HG03039 (cell line): ENCODE data around the gene TM4SF20.

Experiments used
- ATAC-seq: cut with Tn5 transposase; IDR thresholded peaks from one replicate; pipeline ENCODE4 v1.9.1; 2021; ENCODE audit warnings: mild to moderate bottlenecking, moderate library complexity; ENCODE audit not compliant: unreplicated experiment

The TM4SF20 gene, protein sequence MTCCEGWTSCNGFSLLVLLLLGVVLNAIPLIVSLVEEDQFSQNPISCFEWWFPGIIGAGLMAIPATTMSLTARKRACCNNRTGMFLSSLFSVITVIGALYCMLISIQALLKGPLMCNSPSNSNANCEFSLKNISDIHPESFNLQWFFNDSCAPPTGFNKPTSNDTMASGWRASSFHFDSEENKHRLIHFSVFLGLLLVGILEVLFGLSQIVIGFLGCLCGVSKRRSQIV

DNA sequence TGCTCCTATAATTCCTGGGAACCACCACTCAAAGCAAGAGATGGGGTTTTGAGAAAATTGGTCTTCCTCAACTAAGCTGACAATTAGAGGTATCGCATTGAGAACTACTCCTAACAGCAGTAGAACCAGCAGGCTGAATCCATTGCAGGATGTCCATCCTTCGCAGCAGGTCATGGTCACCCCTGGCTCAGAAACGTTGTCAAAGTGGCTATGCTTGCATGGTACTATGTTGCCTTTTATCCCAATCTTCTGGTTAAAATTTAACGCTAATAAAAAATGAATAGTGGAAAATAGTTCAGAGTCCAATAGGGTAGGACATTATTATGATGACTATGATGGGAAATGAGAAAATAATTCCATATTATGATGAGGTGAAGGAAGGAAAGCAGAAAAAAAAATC is at the start of gene TM4SF20:
TSS of gene TM4SF20 (minus strand) at position 212 of the 400 bp plus-strand sequence. CDS start at position 174, 38 bp downstream.
- ATAC-seq, result no peak

DNA sequence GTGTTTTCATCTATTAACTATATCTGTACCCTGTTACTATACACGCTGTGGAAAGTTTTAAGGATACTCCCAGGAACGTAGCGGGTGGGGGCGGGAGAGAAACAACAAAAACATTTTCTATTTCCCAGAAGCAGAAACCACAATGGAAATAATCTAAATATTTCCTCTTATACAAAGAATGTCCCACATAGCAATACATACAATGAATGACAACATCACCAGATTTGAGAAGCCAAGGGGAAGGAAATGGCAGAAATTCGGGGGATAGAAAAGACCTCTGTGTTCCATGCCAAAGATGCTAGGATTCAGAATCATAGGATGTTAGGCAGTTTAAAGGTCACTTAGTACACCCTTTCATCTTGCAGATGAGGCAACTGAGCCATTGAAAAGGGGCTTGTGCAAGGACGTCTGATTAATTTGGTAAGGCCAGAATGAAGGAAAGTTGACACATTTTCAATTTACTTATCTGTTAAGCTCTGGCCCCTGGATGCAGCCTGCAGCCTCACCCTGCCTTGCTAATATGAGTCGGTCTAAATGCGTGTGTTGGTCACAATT is 49.7 kb upstream of the TM4SF20 start:
- no peak for ATAC-seq

DNA sequence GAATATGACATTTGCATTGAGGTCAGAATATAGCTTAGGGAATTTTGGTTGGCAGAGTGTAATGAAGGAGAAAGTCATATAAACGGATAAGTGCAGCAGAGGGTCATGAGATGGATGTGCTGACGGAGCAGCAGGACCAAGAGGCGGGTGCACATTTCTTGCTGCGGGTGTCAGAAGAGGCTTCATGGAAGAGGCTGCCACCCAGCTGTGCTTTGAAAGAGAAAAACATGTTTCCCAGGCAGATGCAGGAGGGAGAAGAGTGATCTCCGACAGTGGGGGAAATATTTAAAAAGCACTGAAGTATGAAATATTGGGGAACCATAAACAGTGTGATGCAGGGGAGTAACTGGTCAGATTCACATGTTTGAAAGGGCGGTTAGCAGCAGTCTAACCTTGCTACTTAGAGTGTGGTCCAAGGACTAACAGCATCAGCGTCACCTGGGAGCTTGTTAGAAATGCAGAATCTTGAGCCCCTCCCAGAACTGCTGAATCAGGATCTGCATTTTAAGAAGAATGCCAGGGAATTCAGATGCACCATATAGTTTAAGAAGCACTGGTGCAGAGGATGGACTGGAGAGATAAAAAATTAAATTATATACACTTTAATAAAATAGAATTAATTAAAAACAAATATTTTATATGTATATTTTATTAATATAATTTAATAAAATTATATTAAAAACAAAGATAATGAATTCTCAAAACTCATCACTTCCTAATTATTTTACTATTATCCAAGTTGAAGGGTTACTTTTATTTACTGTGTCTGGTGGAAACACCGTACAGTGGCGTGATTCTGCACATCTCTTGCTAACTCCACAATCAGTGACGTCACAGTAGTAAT is 44.8 kb upstream of the TM4SF20 start:
- no peak for ATAC-seq

DNA sequence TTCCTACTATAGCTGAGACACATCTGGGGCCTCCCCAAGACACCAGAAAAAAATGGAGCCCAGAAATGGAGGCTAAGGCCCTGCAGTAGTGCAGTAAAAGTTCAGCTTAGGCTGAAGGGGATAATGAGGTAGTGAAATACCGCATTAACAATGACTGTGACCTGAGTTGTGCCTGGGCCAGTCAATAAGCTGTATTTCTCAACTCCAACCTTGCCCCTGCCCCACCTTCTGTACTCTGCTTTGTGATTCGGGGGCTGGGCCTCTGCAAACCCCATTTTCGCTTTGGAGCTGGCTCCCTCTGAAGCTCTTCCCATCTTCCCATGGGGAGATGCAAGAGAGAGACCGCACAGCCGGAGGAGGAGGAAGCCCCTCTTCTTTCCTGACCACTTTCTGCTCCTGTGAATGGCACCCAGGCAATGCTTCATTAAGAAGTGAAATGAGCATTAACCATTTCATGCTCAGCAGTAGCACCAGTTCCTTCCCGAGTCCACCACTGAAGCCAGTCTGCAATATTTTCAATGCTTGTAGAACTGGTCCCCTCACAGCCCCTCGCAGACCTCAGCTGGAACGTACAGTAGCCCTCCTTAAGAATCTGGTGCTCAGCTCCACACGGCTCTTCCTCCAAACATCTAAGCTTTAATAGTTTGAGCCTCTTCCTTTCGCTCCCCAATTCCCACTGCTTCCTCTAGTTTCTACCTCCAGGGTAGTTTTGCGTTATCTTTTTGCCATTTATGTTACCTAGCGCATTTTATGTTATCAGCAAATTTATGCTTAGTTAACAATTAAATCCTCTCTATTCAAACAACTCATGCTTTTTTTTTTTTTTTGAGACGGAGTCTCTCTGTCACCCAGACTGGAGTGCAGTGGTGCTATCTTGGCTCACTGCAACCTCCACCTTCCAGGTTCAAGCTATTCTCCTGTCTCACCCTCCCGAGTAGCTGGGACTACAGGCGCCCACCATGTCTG is 41.3 kb upstream of the TM4SF20 start:
- no peak for ATAC-seq

DNA sequence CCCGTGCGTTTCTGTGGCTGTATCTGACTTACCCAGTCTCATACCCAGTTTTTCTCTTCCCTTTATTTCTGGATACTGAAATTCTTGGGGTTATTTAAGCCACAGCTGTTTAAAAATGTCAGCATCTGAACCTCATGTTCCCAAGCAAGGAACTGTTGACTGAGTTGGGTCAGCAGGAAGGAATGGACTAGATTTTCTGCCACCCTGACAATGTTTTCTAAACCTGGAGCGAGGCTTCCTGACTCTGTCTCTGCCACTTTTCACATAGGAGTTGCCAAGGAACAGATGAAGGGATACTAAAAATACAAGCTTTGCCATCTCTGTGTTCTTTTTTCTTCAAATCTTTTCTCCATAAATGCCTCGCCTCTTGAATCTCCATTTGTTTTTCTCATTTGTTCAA is 37.6 kb upstream of the TM4SF20 start:
- no peak for ATAC-seq

DNA sequence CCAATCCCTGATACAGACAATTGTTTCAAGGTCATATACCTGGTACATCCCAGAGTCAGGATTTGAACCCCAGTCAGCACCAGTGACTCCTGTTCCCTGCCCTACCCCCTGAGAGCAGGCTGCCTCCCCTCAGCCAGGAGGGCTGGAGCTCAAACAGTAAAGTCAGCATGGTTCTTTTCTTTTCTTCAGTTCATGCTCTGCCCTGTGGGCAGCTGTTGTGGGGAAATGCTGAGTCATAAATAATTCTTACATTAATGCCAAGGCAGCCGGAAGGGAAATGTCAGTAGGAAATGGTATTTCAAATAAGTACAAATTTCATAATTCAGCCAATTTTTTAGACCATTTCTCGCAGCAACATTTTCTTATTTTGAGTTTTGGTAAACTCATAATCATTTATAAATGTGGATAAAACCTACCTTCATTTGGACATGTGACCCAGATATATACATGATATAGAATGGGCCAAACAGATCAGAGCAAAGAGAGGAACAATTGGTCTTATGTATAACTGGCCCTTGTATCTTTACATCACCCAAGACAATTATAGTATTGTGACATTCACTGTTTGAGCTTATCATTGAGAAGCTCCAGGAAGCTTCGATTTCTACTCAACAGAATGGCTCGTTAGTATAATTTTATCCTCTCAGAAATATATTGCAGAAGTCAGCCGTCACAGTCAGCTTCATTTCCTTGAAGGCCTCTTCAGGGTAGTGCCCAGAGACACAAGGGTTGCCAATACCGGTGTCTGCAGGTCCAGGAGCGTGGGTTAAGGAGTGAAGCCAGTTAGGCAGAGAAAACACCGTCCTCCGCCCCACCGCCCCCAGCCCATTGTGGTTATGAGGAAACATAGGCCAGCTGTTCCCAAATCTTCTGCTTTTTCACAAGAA is 36.7 kb upstream of the TM4SF20 start:
- ATAC-seq, result no peak

DNA sequence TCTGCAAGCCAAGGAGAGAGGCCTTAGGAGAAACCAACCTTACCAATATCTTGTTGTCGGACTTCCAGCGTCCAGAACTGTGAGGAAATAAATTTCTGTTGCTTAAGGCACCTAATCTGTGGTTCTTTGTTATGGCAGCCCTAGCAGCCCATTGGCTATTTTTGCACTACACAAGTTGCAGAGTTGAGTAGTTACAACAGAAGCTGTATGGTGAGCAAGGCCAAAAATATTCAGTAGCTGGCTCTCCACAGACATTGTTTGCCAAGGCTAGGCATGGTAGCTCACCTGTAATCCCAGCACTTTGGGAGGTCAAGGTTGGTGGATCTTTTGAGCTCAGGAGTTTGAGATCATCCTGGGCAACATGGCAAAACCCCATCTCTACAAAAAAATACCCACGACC is 35.7 kb upstream of the TM4SF20 start:
- no peak for ATAC-seq

DNA sequence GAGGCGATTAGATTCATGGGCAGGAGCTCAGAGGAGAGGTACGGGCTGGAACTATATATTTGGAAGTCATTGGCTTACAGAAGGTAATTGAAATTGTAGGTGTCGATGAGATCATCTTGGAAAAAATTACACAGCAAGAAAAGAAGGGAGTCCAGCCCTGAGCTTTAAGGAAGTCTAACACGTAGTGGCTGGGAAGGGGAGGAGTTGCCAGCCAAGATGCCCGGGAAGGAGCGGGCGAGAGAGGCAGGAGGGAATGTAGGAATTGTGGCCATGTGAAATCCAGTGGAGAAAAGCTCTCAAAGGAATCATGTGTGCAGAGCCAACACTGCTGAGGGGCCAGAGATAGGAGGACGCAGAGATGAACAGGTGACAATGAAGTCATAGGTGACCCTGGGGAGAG is 34.3 kb upstream of the TM4SF20 start:
- ATAC-seq, result no peak

DNA sequence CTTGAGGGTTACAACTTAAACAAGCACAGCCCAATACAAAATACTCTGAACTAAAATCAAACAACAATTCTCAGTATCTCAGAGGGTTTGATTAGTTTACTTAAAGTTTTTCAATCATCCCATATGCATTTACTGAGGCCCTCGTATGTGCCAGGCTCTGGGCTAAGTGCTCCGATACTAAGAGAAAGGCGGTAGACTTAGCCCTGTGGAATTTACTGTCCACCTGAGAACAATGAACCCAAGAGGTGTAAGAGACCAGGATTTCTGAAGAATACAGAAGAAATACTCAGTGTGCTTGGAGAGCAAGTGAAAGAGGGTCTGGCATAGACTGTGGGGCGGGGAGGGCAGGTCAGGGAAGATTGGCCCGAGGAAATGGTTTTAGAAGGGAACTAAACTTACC is 33.8 kb upstream of the TM4SF20 start:
- no peak for ATAC-seq

DNA sequence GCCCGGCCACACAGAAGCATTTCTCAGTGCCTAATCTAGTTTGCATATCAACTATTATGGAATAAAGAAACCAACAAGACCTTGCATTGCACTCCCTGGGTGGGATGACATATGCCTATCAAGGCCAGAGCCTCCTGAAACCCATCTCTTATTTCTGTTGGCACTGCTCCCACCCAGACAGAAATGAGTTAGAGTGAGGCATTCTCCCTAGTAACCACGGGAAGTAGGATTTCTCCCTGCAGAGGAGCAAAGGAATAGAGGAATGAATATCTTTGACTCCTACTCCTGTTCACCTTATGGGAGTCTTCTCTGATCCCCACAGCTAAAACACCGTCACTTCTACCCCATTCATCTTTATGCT is 32.9 kb upstream of the TM4SF20 start:
- no peak for ATAC-seq

DNA sequence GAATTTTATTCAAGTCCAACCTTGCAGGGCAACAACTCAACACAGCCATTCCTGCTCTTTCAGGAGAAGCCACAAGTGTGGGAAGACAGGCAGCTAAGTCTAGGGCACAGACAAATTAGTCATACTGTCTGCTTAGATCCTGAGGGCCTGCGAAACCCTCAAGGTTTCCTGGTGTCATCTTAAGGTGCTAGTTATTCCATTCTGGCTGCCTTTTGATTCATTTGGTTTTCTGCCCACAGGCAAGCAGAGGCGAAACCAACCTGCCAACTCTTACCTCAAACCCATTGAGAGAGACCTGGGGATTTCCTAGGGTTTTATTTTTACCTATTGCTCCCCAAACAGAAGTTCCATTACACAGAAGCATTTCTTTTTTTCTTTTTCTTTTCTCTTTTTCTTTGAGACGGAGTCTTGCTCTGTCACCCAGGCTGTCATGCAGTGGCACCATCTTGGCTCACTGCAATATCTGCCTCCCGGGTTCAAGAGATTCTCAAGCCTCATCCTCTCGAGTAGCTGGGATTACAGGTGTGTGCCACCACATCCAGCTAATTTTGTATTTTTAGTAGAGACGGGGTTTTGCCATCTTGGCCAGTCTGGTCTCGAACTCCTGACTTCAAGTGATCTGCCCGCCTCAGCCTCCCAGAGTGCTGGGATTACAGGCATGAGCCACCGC is 32.3 kb upstream of the TM4SF20 start:
- ATAC-seq, result peak; percentile 76

DNA sequence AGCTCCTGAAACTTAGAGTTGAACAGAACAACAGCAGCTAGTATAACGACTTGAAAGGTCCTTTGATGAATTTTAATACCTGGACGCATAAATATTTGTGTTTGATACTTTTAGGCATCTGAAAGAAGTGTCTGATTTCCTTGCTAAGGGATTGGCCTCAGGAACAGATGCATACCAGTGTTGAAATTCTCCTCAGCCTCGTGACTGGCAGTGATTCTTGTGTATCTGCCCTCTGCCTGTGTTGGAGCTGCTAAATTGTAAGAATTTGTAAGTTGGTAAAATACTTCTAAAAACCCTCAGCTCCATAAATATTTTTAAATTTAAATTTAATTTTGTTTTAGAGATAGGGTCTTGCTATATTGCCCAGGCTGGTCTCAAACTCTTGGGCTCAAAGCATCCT is 31.1 kb upstream of the TM4SF20 start:
- ATAC-seq, result no peak

DNA sequence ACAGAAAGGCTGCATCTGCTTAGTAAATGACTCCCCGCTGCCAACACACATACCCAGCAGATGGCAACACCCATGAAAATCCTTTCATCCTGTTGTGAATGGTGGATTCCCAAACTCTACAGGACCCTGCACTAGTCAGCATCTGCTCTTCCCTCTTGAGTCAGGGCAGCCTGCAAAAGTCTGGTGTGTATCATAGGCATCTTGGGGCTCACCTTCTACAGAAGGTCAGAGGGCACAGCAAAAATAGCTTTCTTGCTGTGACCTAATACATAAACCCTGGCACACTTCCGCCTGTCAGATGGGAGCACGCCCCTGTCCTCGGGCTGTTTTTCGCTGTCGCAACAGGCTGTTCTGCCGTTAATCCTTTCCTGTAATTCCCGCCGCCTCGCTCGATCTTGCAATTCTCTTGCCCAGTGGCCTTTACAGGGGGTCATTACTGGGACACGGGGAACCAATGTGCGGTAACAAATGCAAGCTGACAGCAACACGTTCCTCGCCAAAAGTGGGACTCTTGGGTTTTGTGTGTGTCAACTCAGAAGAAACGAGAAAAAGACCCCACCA is 28.6 kb upstream of the TM4SF20 start:
- no peak for ATAC-seq

DNA sequence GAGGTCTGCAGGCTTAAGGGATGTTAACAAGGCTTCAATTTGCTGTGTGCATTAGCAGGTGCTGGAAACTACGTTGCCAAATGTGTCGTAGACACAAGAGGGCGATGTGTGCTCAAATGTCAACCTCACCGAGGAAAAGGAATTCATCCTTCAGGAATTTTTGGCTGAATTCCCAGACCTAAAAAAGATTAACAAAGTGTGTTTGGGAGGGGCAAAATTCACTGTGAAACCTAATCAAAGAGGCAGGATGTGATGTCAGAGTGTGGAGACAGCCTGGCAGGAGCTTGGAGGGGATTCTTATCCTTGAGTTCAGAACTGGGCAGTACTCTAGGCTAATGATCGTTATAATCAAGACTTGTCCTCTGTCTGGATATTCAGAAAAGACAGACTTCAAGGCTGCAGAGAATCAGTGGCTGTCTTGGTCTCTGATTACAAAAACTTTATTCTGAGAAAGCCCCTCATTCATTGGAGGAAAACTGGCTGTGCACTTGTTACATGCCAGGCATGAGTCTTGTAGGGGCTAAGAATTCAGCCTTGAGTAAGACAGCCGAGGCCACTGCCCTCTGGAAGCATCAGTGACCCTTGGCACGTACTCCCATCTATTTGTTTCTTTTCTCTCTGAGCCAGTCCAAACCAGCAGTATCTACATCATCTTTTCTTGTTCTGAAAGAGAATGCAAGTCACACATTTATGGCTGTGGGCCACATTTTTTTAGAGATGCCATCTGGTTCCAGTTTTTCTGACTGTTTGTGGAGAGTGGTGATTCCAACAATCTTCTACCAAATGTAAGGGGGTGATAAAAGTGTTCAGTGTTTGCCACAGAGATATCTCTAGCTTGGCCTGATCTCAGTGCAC is 27.3 kb upstream of the TM4SF20 start:
- no peak for ATAC-seq

DNA sequence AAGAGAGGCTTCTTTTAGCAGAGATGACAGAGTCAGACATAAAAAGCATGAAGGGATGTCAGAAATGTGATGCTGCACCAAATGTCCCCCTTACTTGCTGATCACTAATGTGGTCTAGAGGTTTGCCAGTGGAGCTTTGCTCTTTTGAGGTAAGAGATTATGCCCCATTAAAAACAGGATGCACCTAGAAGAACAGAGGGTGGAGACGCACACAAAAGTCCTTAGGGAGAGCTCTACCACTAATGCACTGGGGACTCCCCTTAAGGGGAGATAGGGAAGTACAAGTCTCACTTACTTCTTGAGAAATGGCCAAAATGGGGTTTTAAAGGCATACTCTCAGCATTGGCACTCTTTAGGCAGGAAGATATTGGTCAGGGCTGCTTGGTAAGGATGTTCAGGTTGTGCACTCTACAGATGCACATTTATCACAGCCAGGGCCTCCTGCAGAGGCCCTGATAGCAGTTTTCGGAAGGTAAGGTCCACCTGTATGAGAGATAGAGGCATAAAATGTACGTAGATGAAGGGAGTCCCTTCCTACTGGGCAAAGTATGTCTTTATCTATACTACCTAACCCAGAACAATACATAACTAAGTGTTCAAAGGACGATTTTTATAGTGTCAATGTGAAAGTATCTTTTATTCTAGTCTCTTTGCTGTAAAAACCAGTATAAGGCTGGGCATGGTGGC is 25.6 kb upstream of the TM4SF20 start:
- ATAC-seq, result no peak

DNA sequence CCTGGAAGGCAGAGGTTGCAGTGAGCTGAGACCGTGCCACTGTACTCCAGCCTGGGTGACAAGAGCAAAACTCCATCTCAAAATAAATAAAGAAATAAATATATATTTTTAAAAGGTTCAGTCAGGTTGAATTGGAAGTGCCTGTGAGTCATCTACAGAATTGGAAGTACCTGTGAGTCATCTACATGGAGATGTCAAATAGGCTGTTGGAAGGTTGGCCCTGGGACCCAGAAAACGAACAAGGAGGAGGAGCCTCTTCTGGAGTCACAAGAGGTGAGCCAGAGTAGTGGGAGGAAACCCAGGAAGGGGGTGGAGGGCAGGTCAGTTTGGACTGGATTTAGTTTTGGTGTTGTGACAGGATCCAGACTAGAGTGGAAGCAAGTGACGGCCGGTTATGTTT is 23.9 kb upstream of the TM4SF20 start:
- ATAC-seq, result no peak

DNA sequence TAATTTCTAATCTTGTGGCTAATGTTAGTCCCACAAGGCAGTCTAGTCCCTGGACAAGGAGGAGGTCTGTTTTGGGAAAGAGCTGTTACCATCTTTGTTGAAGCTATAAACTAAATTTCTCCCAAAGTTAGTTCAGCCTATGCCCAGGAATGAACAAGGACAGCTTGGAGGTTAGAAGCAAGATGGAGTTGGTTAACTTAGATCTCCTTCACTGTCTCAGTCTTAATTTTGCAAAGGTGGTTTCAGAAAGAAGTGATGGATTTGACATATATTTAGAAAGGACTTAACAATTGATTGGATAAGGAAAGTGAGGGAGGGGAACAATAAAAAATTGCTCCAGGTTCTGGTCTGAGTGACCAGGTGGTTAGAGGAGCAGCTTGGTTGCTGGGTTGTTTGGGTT is 23.2 kb upstream of the TM4SF20 start:
- ATAC-seq, result no peak

DNA sequence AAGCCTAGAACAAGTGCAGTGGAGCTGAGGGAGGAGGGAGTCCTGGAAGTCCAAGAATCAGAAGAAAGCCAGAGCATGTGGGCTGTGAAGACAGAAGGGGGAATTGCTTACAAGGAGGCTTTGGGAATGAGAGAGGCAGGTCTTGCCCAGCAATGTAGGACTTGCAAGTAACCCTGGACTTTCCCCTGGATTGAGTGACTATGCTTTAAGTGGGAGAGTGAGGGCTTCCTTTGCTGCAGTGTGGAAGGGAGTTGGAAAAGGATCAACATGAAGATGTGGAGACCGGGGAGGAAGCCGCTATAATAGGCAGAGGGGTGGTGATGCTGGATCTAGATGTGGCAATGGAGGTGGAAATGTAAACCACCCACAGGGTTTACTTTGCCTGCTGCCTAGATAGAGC is 22.4 kb upstream of the TM4SF20 start:
- no peak for ATAC-seq
